HG03060 (cell line): ENCODE results near the gene HHAT.
"Not testable (repeated sequence)": the region's sequence is repeated elsewhere in the genome, so short reads cannot be mapped to it uniquely, and the experiment has no call there.

ENCODE experiments used
- ATAC-seq: cut with Tn5 transposase; IDR thresholded peaks from one replicate; pipeline ENCODE4 v1.9.1; 2021; ENCODE audit warnings: low read depth, moderate number of reproducible peaks; ENCODE audit not compliant: unreplicated experiment

The HHAT gene

GRCh38 chr1:210627755-210628154, 299.1 kb downstream of the HHAT start:
- no peak for ATAC-seq

DNA sequence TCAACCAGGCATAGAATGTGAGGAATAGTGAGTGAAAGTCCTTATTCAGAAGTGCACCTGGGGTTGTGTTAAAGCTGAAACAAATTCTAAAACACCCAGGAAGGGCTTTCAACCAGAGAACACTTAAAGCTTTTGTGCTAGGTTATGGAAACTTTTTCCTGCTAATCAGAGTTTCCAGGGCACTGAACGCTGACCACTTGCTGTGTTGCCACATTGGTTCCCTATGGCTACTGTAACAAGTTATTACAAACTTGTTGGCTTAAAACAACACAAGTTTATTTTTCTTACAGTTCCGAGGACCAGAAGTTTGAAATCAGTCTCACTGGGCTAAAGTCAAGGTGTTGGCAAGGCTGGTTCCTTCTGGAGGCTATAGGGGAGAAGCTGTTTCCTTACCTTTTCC, 300.6 kb downstream of the HHAT start:
- no peak for ATAC-seq

- ATAC-seq = no peak
These were observed 302.7 kb downstream of the HHAT start for GRCh38 chr1:210631399-210631798.

DNA sequence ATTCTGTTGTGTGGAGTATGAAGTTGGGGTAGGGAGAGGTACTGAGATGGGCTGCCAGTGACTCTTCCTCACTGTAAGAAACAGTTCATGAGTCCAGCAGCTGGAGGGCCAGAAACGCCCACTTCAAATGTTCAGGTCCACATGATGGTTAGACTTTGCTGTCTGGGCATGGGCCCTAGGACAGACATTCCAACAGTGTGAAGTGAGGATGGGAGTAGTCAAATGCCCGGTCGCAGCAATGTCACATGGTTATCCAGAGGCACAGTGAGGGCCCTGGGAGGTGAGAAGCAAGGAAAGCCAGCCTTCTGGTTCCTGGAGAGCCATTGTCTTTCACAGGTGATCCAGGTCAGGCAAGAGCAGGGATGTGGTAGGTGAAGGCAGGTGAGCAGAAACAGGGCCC, 304.4 kb downstream of the HHAT start:
- no peak for ATAC-seq

- no peak for ATAC-seq
These were observed 304.9 kb downstream of the HHAT start for GRCh38 chr1:210633636-210634035.

DNA sequence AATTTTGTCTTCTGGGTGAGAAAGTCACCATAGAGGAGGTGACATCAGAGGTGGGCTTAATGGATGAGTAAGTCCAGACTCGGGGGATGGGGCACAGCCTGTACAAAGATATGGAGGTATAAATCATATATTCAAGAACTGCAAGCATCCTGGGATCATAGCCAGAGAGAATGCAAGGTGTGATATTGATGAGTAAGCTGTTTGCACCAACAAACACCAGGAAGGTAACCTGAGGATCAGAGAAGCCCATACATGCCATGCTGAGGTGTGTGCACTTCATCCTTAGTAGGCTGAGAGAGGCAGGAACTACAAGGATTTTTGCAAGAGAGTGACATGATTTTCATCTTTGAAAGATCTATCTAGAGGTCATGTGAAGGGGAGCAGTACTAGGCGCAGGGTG, 306.4 kb downstream of the HHAT start:
- no peak for ATAC-seq

- no peak for ATAC-seq
These were observed 312.9 kb downstream of the HHAT start for GRCh38 chr1:210641582-210641981.

DNA sequence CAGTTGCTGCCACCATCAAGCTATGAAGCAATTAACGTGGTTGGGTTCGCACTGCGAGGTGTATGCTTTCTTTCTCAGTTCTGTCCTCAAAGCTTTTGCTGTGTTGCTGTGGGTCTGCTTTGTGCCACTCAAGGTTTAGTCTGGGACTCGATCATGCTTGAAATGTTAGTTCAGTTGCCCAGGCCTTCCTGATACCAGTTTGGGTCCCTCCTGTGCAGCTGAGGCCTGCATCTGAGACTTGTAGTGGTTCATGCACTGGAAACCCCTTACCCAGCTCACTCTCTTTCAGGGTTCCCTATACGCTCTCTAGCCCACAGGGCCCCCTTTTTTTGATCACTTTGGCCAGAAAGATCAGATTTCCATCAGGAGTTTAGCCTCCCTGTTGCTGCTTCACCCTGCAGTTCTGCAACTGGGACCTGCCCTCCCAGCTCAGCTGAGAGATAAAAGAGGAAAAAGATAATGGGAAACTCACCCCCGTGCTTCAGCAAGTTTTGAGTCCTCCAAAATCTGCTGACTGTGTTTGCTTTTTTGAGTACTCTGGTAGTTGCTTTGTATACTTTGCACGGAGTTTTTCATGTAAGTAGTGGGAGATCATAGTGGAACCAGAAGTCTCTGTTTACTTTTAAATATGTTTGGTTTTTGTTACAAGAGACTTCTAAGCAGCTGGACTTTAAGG, 317.0 kb downstream of the HHAT start:
- no peak for ATAC-seq

DNA sequence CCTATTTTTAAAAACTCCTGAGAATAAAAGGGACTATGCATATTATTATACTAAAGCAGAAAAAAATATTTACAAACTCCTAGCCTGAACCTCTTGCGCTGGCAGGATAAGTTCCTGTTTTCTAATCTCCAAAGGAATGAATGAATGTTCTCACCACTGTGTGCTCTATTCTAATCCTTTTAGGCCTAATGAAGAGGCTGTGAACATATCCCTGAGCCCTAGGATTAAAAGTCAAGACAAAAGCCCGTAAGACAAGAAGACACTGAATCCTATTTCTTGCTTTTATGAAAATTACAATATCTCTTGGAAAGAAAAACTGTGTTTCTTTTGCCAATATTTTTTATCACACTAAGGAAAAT, 317.5 kb downstream of the HHAT start:
- no peak for ATAC-seq

GRCh38 chr1:210647406-210648333, 319.0 kb downstream of the HHAT start:
- ATAC-seq = no peak

- ATAC-seq = no peak
These were observed 320.0 kb downstream of the HHAT start for GRCh38 chr1:210648588-210649269.

- ATAC-seq = no peak
These were observed 321.7 kb downstream of the HHAT start for GRCh38 chr1:210650403-210650802.

GRCh38 chr1:210652329-210652954, 323.7 kb downstream of the HHAT start:
- ATAC-seq = no peak

GRCh38 chr1:210653771-210654170, 325.1 kb downstream of the HHAT start:
- ATAC-seq = no peak

- no peak for ATAC-seq
These were observed 325.7 kb downstream of the HHAT start for GRCh38 chr1:210654176-210654981.

GRCh38 chr1:210655511-210655910, 326.8 kb downstream of the HHAT start:
- no peak for ATAC-seq

DNA sequence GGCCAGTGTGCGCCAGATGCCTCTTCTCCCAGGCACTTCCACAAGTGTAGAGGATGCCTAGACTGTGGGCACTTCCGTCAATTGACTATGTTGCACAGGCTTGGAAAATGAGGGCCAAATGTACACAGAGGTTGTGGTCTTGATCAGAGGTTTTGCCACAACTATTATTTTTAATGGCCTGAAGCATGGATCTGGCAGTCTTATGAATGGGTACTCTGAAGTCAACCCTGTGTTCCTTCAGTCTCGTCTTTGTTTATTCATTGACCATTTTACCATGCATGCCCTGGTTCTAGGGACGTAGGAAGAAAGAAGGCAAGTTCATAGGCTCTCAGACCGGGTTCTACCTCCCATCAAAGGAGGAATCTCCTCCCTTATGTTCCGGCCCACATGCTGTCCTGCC, 329.1 kb downstream of the HHAT start:
- no peak for ATAC-seq

DNA sequence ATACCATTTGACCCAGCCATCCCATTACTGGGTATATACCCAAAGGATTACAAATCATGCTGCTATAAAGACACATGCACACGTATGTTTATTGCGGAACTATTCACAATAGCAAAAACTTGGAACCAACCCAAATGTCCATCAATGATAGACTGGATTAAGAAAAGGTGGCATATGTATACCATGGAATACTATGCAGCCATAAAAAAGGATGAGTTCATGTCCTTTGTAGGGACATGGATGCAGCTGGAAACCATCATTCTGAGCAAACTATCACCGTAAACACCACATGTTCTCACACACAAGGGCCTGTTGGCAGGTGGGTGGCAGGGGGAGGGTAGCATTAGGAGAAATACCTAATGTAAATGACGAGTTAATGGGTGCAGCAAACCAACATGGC, 332.8 kb downstream of the HHAT start:
- not testable (repeated sequence) for ATAC-seq

DNA sequence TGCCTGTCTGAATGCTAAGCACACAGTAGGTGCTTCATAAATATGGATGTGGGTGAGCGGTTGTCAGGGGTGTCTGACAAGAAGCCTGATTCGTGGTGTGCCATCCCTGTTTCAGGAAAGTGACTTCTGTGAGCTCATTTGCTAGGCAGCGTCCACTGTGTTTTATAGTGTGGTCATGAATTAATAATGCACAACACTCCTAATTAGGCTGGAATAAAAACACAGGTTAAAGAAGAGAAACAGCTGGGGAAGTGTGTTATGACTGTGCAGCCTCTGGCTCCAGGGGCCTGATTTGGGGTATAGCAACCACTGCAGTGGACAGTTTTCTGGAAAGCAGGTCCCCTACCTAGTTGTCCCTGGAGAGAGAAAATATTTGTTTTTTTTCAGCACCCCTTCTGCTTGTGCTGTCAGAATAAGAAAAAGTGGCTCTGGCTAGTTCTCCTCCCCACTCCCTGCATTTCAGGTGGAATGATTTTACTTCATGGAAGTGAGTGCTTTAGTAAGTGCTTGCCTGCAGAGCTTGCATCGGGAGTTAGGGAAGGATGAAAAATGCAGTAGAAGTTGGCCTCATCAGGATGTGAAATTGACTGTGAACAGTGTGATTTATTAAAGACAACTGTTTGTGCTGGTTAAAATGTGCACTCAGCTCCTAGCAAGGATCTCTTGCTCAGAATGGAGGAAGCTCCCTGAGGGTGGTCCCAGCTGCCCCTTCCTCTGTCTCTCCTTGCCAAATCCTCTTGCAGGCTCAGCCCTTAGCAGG, 333.8 kb downstream of the HHAT start:
- ATAC-seq = no peak
